Thoracic aorta (tissue), 2 donors: ENCODE measurements around the gene TCF15. TPM values are rescaled to one million over a fixed set of nuclear protein-coding genes. Genes with fewer than 3 reads are reported as not detected.

Experiments used
- ATAC-seq: fragments of 150-250 bp; one replicate; pipeline ENCODE4 v1.8.0; 2017; ENCODE audit warnings: low read depth; ENCODE audit not compliant: insufficient number of reproducible peaks, low FRiP score
- DNase-seq: peaks from one replicate; pipeline ENCODE4 v3.0.0-alpha.2; 2020; ENCODE audit warnings: low spot score
- H3K27ac ChIP-seq, 2 donors: fragments of 200-600 bp; sonication (generic); 1 replicate in 1 of 2; 2 replicates in 1 of 2; pipeline ENCODE4 v1.5.1; 2016; ENCODE audit warnings: mild to moderate bottlenecking in 2 of 2, moderate library complexity in 2 of 2
- H3K27me3 ChIP-seq: fragments of 200-600 bp; sonication (generic); replicated peaks from 2 replicates; pipeline ENCODE4 v1.6.0; 2016; ENCODE audit warnings: mild to moderate bottlenecking; ENCODE audit not compliant: insufficient read depth
- H3K36me3 ChIP-seq: fragments of 200-600 bp; sonication (generic); one replicate; pipeline ENCODE4 v1.5.1; 2016
- H3K4me1 ChIP-seq, 2 donors: fragments of 200-600 bp; sonication (generic); 1 replicate in 1 of 2; 2 replicates in 1 of 2; pipeline versions ENCODE4 v1.5.1 to v1.6.0; 2016; ENCODE audit warnings: low read depth in 2 of 2, mild to moderate bottlenecking in 1 of 2; ENCODE audit not compliant: control insufficient read depth in 1 of 2
- H3K4me3 ChIP-seq: fragments of 200-600 bp; sonication (generic); 2 replicates; pipeline ENCODE4 v1.5.1; 2016; ENCODE audit warnings: mild to moderate bottlenecking
- H3K9me3 ChIP-seq: fragments of 200-600 bp; sonication (generic); 2 replicates; pipeline ENCODE4 v1.5.1; 2016
- total RNA-seq, 2 donors: library from RNA; depleted of rRNA; stranded (reverse); fragments of >200 nt; gene quantifications; one replicate each; pipeline versions ENCODE4 v1.1.0 to v1.2.3, GENCODE V29; 2016
- TF ChIP-seq, protein P1 (sequence below): fragments of 200-600 bp; sonication (generic); IDR thresholded peaks from one replicate; pipeline ENCODE4 v1.5.1; 2019; ENCODE audit warnings: antibody characterized with exemption

The TCF15 gene
- total RNA-seq, 2 donors from 2014 or later: not detected

DNA sequence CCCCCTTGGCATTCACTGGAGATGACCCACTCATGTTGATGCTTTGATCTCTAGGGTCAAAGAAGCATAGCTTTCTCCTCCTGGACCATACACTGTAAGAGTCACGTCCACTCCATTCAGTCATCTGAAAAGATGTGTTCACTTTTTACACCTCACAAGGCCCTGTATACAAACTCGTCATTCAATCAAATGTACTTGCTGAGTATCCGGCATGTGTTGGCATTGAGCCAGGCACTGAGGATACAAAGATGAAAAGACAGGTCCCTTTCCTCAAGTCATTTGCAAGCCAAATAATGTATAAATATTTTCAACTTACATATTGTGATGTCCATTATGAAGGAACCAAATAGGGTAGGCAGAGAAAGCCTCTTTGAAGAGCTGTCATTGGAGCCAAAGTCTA lies 34.0 kb downstream of the TCF15 start:
- peaks cover 5 to 10% of the 10 kb centered on the region in 2 donors for H3K4me1 ChIP-seq
- no peak overlapping the region for H3K4me3 ChIP-seq
- no peaks in the 10 kb centered on the region for H3K27me3 ChIP-seq
- DNase-seq (no peak), ATAC-seq (no peak)
- TF ChIP-seq, protein P1, sequence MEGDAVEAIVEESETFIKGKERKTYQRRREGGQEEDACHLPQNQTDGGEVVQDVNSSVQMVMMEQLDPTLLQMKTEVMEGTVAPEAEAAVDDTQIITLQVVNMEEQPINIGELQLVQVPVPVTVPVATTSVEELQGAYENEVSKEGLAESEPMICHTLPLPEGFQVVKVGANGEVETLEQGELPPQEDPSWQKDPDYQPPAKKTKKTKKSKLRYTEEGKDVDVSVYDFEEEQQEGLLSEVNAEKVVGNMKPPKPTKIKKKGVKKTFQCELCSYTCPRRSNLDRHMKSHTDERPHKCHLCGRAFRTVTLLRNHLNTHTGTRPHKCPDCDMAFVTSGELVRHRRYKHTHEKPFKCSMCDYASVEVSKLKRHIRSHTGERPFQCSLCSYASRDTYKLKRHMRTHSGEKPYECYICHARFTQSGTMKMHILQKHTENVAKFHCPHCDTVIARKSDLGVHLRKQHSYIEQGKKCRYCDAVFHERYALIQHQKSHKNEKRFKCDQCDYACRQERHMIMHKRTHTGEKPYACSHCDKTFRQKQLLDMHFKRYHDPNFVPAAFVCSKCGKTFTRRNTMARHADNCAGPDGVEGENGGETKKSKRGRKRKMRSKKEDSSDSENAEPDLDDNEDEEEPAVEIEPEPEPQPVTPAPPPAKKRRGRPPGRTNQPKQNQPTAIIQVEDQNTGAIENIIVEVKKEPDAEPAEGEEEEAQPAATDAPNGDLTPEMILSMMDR: no peak
- no peaks in the 10 kb centered on the region for H3K36me3 ChIP-seq
- no peak overlapping the region for H3K27ac ChIP-seq
- H3K9me3 ChIP-seq: no peaks in the 10 kb centered on the region

DNA sequence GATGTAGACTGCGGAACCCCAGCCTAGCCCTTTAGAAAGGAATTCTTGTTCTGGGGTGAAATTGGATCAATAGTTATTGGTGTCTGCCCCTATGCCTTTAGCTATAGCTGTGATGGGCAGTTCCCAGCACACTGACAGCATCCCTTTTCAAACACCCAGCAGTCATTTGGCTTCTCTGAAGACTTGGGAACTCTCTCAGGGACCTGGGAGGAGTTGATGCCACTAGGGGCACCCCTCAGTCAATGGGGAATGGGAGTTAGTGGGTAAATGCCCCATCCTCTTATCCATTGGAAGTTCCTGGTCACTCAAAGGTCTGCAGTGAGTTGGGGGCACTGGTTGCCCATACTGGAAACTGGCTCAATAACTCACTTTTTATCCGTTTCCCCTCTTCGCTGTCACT lies 34.9 kb downstream of the TCF15 start:
- ATAC-seq (no peak), DNase-seq (no peak)
- H3K9me3 ChIP-seq: no peaks in the 10 kb centered on the region
- H3K27ac ChIP-seq: no peak overlapping the region
- H3K4me3 ChIP-seq: no peak overlapping the region
- TF ChIP-seq, protein P1: no peak
- H3K36me3 ChIP-seq: no peaks in the 10 kb centered on the region
- H3K4me1 ChIP-seq: peaks cover 5 to 11% of the 10 kb centered on the region in 2 donors
- no peaks in the 10 kb centered on the region for H3K27me3 ChIP-seq

DNA sequence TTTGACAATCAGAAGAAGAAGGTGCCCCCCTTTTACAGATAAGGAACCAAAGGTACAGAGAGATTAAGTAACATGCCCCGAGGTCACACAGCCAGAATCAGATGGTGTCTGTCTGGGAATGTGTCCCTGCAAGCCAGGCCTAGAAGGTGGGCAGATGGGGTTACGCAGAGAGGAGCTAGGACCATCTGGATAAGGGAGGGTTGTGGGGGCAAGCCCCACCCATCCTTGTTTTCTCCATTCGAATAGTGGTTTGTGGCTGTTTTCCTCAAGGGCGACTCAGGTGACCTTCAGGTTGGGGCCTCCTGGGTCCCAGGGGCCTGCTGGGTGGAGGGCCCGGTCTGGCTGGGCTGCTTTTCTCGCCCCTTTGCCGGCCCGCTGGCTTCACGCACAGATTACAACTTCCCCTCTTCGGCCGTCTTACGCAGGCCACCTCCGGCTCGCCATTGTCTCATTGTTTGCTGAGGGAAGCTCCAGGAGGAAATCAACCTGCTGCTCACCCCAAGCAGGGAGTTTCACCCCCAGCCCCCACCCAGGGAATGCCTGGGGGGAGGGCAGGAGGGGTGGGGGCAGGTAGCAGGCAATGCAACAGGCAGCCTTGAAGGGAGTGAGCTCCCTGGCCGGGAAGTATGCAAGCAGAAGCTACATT lies 35.7 kb downstream of the TCF15 start:
- H3K27ac ChIP-seq: no peak overlapping the region
- H3K9me3 ChIP-seq: no peaks in the 10 kb centered on the region
- peaks cover 5 to 11% of the 10 kb centered on the region in 2 donors for H3K4me1 ChIP-seq
- ATAC-seq: no peak
- TF ChIP-seq, protein P1: no peak
- DNase-seq: no peak
- H3K36me3 ChIP-seq: no peaks in the 10 kb centered on the region
- H3K27me3 ChIP-seq: no peaks in the 10 kb centered on the region
- no peak overlapping the region for H3K4me3 ChIP-seq

DNA sequence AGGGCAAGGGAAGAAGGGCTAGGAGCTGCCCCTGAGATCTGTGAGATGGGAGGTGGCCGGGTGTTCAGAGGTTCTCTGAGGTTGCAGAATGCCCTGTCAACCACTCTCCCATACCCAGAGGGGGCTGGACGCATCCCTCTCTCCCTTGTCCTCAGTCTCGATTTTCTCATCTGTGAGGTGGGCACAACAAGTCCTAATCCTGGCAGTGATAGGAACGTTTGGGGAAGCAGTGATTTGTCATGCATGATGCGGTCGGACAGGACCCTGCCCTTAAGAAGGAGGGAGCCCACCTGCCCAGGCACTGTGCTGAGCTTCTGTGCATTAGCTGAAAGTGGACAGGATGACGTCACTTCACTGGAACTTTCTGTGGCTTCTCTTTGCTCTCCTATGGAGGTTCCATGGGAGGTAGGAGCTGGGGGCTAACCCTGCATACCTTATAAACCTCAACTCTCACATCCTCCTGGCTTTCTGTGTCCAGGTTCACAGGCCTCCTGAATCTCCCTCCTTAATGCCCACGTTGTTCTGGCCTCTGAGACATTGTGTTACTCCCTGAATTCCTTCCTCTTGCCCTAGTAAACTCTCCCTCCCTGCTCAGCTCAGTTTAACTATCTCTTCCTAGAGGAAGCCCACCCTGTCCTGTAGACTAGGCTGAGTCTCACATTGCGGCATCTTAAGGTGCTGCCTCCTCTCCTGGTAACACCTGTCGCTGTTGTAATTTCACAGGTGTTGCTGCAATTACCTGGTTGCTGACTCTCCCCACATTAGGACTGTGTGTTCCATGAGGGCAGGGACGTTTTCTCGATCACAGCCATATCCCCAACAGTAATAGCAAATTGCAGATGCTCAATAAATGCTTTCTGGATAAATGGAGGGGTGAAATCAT lies 36.5 kb downstream of the TCF15 start:
- TF ChIP-seq, protein P1: no peak
- Histone ChIP-seq H3K27ac (no peak overlapping the region), H3K9me3 (no peaks in the 10 kb centered on the region), H3K4me1 (peaks cover 5 to 11% of the 10 kb centered on the region in 2 donors), H3K27me3 (no peaks in the 10 kb centered on the region), H3K36me3 (no peaks in the 10 kb centered on the region), H3K4me3 (no peak overlapping the region)
- ATAC-seq (no peak), DNase-seq (no peak)

DNA sequence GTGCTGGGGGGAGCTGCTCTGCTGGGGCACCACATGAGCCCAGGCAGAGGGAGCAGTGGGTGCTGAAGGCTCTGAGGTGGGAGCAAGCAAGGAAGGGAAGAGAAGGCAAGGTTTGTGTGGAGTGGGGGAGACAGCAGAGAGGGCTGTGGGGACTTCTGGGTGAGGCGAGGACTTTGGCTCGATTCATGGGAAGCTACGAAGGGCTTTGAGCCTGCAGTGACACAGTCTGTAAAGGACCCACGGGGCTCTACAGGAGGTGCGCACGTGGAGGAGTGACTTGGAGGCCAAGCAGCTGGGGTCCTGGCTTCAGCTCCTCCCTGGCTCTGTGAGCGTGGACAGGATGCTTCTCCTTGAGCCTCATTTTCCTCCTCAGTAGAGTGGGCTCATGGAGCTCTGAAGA lies 37.4 kb downstream of the TCF15 start:
- DNase-seq (no peak), ATAC-seq (no peak)
- no peak overlapping the region for H3K27ac ChIP-seq
- no peak overlapping the region for H3K4me3 ChIP-seq
- H3K36me3 ChIP-seq: no peaks in the 10 kb centered on the region
- TF ChIP-seq, protein P1: no peak
- H3K27me3 ChIP-seq: peaks cover 2% of the 10 kb centered on the region
- peaks cover 5 to 11% of the 10 kb centered on the region in 2 donors for H3K4me1 ChIP-seq
- no peaks in the 10 kb centered on the region for H3K9me3 ChIP-seq
